PFSK-1 (cell line): ENCODE measurements around the gene TLR4. TPM values are rescaled to one million over a fixed set of nuclear protein-coding genes. Genes with fewer than 3 reads are reported as not detected.

Experiments used
- FOXP2 ChIP-seq: optimal IDR thresholded peaks from 2 replicates; pipeline ENCODE3; 2011; ENCODE audit warnings: borderline replicate concordance, control low read depth, inconsistent platforms; ENCODE audit not compliant: insufficient read depth; ENCODE audit errors: extremely low read length, extremely low read depth
- POLR2AphosphoS5 ChIP-seq: IDR thresholded peaks from 2 replicates; pipeline ENCODE4 v1.6.1; 2012; ENCODE audit warnings: low read depth, mild to moderate bottlenecking, control low read depth, low read length, moderate library complexity
- SIN3A ChIP-seq: IDR thresholded peaks from 2 replicates; pipeline ENCODE4 v1.6.1; 2012; ENCODE audit warnings: mild to moderate bottlenecking, low read length, moderate library complexity, borderline replicate concordance; ENCODE audit not compliant: insufficient read depth
- TAF1 ChIP-seq: IDR thresholded peaks from 2 replicates; pipeline ENCODE4 v1.6.1; 2012; ENCODE audit warnings: low read length, control low read depth, borderline replicate concordance; ENCODE audit not compliant: insufficient read depth
- polyA plus RNA-seq: library from polyadenylated mRNA; unstranded; fragments of >200 nt; gene quantifications from one replicate; pipeline ENCODE4 v1.2.1, GENCODE V29; 2012; ENCODE audit warnings: low read depth, missing spikeins; ENCODE audit not compliant: insufficient read length
- TF ChIP-seq, protein P1 (sequence below), 2 experiments: IDR thresholded peaks; 2 replicates each; pipeline versions ENCODE4 v1.6.1 to v1.8.0; 2011 to 2012; ENCODE audit warnings: low read depth in 2 of 2, low read length in 2 of 2, control low read depth in 1 of 2, inconsistent platforms in 1 of 2, mild to moderate bottlenecking in 1 of 2, moderate library complexity in 1 of 2; ENCODE audit not compliant: insufficient read depth in 1 of 2

Gene TLR4
- polyA plus RNA-seq = not detected

DNA sequence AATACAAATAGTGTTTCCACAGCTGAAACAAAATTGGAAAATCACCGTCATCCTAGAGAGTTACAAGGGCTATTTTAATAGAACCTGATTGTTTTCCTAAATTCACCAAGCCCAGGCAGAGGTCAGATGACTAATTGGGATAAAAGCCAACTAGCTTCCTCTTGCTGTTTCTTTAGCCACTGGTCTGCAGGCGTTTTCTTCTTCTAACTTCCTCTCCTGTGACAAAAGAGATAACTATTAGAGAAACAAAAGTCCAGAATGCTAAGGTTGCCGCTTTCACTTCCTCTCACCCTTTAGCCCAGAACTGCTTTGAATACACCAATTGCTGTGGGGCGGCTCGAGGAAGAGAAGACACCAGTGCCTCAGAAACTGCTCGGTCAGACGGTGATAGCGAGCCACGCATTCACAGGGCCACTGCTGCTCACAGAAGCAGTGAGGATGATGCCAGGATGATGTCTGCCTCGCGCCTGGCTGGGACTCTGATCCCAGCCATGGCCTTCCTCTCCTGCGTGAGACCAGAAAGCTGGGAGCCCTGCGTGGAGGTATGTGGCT is at the start of gene TLR4:
TSS of gene TLR4 (plus strand) at position 380 of the 552 bp plus-strand sequence. CDS start at position 450, 70 bp downstream.
- TF ChIP-seq, protein P1, sequence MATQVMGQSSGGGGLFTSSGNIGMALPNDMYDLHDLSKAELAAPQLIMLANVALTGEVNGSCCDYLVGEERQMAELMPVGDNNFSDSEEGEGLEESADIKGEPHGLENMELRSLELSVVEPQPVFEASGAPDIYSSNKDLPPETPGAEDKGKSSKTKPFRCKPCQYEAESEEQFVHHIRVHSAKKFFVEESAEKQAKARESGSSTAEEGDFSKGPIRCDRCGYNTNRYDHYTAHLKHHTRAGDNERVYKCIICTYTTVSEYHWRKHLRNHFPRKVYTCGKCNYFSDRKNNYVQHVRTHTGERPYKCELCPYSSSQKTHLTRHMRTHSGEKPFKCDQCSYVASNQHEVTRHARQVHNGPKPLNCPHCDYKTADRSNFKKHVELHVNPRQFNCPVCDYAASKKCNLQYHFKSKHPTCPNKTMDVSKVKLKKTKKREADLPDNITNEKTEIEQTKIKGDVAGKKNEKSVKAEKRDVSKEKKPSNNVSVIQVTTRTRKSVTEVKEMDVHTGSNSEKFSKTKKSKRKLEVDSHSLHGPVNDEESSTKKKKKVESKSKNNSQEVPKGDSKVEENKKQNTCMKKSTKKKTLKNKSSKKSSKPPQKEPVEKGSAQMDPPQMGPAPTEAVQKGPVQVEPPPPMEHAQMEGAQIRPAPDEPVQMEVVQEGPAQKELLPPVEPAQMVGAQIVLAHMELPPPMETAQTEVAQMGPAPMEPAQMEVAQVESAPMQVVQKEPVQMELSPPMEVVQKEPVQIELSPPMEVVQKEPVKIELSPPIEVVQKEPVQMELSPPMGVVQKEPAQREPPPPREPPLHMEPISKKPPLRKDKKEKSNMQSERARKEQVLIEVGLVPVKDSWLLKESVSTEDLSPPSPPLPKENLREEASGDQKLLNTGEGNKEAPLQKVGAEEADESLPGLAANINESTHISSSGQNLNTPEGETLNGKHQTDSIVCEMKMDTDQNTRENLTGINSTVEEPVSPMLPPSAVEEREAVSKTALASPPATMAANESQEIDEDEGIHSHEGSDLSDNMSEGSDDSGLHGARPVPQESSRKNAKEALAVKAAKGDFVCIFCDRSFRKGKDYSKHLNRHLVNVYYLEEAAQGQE (IDR thresholded peaks at IDR 0.05; ENCODE audit: insufficient read depth in 1 of 2, low read depth in 2 of 2, low read length in 2 of 2) = no peak
- TF ChIP-seq SIN3A (no peak), POLR2AphosphoS5 (no peak), FOXP2 (no peak), TAF1 (no peak)

DNA sequence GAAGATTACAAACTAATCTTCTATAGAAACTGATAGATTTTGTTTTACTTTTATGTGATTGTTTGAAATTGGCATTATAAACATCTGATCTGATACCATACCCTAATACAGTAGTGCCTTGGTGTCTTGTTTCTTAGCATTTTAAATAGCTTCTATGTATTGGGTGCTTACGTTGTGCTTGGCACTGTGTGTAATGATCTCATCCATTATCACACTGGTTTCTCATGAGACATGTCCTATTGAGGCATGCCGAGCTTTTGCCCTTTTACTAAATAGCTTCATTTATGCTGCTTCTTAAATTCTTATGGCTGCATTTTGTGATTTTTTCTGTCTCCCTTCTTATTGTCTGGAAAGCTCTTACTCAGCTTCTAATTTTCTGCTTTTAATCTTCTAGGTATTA is 48.2 kb upstream of the TLR4 start:
- TF ChIP-seq SIN3A = no peak
- TF ChIP-seq FOXP2 = no peak
- TF ChIP-seq POLR2AphosphoS5 = no peak
- no peak for TF ChIP-seq TAF1
- TF ChIP-seq, protein P1 (IDR thresholded peaks at IDR 0.05; ENCODE audit: insufficient read depth in 1 of 2, low read depth in 2 of 2, low read length in 2 of 2) = no peak

DNA sequence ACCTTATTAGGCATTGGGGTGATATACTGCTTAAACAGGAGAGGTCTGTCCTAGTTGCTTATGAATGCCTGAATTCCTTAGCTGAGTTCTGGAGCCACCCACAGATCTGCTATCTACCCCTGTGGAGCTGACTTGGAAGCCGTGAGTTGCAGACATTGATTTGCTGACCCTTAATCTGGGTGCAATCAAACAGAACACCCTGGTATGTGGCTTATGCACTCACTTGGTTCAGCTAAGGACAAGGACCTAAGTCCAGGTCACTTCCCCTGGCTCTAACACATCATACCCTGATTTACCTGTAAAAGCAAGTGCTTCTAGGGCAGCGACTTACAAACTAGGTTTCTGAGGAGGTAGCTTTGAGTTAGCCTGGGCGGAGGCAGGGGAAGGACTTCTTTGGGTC is 41.6 kb upstream of the TLR4 start:
- TF ChIP-seq SIN3A (no peak), TAF1 (no peak), FOXP2 (no peak), POLR2AphosphoS5 (no peak)
- TF ChIP-seq, protein P1 (IDR thresholded peaks at IDR 0.05; ENCODE audit: insufficient read depth in 1 of 2, low read depth in 2 of 2, low read length in 2 of 2) = no peak

DNA sequence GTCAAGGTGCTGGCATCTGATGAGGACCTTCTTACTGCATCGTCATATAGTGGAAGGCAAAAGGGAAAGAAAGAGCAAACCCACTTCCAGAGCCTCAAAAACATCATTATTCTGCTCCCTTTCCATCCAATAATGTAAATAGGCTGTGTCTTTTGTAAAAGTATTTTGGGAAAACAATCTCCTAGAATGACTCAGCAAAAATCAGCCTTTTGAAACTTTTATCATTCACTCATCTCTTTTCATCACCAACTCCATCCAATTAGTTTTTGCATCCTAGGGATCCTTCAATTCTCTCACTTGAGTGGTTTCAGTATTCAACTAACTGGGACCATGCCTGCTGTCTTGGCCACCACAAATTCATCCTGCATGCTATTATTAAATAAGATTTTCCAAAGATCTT is 39.8 kb upstream of the TLR4 start:
- no peak for TF ChIP-seq TAF1
- TF ChIP-seq POLR2AphosphoS5 = no peak
- TF ChIP-seq SIN3A = no peak
- TF ChIP-seq, protein P1 (IDR thresholded peaks at IDR 0.05; ENCODE audit: insufficient read depth in 1 of 2, low read depth in 2 of 2, low read length in 2 of 2) = no peak
- no peak for TF ChIP-seq FOXP2
